Activated naive CD4-positive, alpha-beta T cell treated with Interleukin-2 at 50 U/mL for 16 hours (primary cell): ENCODE results near the gene TANC1.

Experiments used
- DNase-seq: peaks from one replicate; pipeline ENCODE4 v3.0.0-alpha.2; 2020

Gene TANC1

DNA sequence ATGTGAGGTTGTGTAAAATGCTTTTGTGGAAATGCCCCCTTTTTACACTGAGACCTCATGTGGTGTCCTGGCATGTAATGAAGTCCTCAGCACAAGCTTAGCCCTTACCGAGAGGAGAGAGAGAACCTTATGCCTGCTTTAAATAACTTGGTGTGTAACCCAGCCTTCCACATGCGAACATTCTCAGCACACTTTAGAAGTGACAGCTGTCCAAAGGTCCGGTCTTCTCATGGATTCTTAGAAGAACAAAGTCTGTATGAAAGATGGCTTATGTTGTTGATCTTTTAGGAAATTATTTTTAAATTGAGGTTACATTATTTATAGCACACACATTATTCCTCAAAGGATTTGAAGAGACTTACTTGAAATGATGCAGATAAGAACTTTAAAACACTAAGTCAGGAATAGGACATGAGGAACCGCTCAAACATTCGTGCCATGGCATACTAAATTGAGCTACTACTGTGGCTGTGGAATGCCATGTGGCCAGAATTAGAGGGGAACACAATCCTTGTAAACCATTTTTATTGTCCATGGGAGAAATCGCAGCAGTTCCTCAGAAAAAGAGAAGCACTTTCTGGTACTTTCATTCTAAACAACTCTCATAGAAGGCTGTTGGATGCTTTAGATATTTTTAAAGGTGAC lies 238.4 kb downstream of the TANC1 start:
- DNase-seq, result no peak

DNA sequence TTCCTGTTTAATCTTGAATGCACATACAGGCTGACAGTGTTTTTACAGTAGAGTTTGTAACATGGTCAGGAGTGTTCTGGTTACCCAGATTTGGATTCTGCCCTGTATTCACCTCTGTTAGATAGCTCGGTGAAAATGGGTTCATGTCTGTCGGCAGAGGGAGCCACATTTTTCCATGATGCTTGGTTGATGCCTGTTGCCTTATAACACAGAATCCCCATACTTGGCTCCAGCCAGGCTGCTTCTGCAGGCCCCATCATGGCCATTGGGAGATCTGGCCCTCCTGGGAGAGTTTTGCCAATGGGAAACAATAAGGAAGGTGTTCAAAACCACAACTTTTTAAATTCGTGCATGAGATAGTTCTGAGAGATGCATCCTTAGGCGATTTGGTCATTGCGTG lies 240.0 kb downstream of the TANC1 start:
- DNase-seq, result no peak

DNA sequence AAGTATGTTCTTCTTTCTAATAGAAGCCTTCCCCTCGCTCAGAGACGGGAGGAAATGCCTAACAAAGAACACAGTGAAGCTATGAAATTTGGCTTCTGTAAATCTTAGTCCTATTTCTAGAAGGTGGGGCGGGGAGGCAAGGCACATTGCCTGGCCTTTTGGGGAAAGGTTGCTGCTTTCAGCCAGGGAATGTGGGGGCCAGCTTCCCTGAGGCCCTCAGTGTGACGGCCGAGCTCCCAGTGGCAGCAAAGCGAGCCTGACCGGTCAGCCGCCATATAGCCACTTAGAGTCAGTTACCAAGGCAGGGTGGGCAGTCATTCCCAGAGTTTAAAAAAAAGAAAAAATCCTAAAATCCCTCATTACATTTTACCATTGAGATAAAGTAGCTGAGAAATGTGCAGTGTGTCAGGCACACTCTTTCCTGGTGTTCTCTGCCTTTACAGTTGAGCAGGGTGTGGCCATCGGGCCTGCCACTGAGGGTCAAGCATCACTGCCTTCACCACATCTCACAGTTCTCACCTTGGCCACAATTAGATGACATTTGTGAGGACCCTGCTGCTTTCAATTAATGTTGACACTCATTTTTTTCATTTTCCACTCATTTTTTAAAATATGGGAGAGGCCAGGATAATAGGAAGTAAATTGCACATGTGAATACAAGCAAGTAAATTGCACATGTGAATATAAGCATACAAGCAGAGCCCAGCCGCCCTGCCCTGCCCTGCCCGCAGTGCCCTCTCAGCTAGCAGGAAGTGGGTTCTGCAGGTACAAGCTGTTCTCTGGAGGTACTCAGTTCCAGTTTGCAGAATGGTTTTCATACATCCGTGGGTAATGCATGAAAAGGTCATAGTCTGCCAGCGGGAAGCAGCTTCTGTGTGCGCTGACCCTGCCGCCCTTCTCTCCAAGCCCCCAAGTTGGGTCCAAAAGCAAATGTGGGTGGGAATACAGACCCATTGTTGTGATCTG lies 241.2 kb downstream of the TANC1 start:
- DNase-seq, result peak; percentile 14

GRCh38 chr2:159211447-159212396 lies 243.3 kb downstream of the TANC1 start:
- no peak for DNase-seq

DNA sequence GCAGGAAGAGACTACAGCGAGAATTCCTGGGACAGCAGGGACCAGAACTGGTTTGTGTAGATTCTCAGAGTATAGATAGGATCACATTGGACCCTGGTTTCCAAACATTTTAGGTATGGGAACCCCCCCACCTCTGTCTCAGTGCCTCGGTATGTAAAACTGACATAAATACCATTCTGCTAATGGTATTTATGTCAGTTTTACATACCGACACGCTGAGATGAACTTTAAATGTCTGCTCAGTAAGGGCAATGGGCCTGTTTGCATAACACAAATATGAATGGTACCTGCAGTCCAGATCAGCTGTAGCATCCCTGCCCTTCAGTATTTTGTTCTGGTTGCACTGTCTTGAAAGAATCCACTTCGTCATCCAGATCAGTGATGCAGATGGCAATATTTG lies 244.9 kb downstream of the TANC1 start:
- no peak for DNase-seq

DNA sequence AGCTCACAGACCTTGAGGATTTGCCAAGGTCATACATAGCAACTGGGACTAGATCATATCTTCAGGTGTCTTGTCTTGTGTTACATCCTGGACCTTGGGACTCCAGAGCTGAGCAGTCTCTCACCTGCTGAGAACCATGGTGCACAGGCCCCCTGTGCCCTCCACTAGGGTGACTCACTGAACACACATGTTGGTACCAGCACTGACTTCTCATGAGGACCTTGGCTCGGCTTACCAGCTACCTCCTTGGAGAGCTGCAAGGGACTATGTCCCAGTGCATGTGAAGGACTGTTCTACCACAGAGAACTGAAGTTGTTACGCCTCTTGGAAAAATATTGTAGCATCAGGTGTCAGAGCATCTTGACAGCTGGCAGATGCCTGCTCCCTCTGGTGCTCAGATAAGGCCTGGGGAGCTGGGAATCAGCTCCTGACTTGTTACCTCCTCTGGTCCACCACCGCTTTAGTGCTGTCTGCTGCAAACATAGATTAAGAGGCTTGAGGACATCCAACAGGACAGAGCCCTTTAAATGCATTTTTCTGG lies 246.0 kb downstream of the TANC1 start:
- no peak for DNase-seq

DNA sequence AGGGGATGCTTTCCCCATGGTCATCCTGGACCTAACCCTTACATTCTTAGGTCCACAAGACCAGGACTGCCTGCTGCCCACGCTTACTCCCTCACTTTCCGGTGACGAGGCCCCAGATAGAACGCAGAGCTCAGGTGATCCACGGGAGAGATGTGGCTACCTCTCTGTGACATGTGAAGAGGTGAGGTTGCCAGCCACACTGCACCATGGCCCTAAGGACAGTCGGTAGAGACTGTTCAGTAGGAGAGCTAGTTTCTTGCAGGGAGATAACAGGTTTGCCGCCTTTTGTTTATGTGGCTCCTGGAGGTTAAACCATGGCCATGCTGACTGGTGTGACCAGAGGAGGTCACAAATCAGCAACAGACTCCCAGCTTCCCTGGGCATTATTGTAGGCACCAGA lies 246.7 kb downstream of the TANC1 start:
- no peak for DNase-seq

DNA sequence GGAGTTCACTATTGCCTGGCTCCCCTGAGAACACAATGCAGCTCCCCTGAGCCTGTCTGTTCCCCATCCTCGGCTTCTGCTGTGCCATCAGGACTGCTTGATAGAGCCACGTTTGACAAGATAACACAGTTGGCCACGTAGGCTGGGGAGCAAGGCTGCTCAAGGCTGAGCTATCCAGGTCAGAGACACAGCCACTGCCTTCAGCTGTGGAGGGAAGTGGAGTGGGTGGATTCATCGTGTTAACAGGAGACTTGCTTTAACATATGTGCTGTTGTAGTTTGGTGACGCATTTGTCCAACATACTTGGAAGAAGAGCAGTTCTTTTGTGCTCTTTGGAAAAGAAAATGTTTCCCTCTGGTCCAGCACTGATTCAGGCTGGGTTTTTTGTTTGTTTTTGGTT lies 249.2 kb downstream of the TANC1 start:
- no peak for DNase-seq

DNA sequence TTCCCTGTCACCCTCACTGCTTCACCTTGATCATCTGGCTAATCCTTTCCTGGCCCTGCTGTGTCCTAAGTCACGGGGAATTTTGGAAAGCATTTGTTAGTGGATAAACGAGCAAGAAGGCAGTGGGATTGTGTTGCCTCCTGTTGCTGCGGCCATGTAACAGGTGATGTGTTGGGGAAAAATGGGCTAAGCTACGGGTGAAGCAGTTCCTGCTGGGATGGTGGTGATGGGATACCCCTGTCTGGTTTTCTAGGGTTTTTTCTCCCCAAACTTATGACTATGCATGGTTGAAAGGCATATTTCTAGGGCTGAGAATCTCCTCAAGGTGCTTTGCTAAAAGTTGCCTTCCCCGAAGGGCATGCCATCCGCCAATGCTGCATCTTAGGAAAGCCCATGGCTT lies 249.9 kb downstream of the TANC1 start:
- DNase-seq, result no peak

DNA sequence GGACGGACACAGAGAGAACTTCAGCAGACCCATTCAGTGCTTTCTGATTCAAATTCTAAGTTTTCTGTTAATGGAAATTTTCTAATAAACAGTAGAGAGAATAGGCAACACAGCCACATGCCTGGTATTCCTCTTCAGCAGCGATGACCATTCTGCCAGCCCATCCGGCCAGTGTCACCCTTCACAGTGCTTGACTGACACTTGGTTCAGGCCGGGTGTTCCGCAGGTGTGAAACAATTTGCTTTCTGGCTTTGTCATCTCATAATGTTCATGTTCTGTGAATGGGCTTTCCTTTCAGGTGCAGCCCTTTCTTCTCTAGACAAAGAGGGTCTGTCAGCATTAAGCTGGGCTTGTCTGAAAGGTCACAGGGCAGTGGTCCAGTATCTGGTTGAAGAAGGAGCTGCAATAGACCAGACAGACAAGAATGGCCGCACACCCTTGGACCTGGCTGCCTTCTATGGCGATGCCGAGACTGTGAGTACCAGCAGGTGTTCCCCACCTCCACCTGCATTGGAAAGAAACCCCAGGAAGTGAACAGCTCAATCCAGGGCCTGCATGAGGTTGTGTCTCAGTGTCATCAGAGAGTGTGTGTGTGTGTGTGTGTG lies 251.1 kb downstream of the TANC1 start:
- no peak for DNase-seq

- no peak for DNase-seq
These were observed 255.8 kb downstream of the TANC1 start for GRCh38 chr2:159224061-159224813.

DNA sequence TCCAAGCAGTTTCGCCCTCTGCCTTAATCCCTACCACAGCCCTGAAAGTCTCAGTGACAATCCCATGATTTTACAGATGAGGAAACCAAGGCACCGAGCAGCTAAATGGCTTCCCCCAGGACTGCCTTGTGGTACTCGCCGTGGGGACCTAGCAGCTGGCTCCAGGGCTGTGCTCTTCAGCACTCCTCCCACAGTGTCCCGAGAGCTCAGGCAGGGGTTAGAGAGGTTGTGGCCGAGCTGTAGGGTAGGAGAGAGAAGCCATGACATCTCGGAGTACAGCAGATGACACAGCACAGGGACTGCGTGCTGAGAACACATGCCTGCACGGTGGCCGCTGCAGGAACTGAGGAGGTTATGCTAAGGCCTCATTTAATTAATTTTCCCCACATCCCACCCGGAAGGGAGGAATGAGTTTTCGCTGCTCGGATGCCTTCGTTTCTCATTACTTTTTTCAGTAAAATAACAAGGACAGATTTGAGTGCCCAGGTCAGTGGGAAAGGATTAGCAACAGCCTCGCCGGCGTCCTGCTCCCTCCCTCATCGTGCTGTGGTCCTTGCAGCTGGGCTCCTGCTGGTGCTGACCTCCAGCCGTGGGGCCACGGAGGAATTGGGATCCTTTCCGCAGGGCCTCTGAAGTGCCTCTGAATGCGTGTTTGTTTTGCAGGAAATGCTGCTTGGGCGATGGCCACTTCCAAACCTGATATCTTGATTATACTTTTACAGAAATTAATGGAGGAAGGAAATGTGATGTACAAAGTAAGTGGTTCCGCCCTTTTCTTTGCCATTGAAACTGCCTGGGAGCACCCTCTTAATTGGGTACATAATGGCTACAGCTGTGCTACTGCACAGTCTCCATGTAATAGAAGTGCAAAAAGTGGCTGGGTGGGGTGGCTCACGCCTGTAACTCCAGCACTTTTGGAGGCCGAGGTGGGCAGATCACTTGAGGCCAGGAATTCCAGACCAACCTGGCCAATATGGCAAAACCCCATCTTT lies 256.9 kb downstream of the TANC1 start:
- no peak for DNase-seq

GRCh38 chr2:159226059-159226461 lies 257.6 kb downstream of the TANC1 start:
- DNase-seq, result no peak

DNA sequence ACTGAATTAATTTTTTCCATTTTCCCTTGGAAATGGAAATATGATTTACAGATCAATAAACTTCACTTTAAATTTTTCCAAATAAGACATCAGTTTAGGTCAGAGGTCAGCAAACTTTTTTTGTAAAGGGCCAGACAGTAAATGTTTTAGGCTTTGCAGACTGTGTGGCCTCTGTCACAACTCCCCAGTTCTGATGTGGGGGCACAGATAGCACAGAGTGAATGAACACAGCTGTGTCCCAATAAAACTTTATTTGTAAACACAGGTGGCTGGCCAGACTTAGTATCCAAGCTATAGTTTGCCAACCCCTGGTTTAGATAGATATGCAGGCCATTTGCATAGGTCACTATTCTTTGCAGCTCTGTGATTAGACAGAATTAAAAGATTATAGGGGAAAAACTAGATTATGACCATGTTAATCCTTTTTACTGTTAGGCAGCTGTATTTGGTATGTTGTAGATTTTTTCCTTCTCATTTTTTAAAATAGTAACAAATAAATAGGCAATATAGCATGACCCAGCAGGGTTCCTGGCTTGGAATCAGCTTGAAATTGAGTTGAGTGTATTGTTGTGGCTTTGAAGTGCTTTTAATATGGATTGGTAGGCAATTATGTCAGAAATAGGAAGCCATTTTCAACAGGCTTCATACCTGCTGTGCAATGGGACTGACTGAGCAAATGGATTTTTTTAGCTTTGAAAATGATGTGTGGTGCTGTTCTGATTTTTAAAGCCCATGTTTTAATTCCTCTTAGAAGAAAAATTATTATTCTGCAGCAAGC lies 258.4 kb downstream of the TANC1 start:
- DNase-seq, result no peak

DNA sequence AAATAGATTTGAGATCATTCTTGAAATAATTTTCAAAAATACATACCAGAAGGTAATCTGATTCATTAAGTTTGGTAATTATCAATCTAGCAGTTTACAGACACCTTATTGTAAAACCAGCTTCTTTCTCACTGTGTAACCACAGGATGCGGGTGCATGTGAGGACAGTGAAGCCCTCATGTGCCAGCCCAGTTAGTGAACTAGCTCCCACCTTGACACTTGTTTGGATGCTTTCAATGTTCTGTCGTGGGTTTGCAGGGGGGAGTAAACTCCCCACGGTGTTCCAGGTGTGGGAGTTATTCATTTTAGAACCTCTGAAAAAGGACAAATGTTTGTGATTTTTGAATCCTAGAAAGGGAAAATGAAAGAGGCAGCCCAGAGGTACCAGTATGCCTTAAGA lies 259.0 kb downstream of the TANC1 start:
- DNase-seq, result no peak

GRCh38 chr2:159228081-159228581 lies 259.7 kb downstream of the TANC1 start:
- DNase-seq, result no peak

- no peak for DNase-seq
These were observed 261.2 kb downstream of the TANC1 start for GRCh38 chr2:159229476-159230144.

DNA sequence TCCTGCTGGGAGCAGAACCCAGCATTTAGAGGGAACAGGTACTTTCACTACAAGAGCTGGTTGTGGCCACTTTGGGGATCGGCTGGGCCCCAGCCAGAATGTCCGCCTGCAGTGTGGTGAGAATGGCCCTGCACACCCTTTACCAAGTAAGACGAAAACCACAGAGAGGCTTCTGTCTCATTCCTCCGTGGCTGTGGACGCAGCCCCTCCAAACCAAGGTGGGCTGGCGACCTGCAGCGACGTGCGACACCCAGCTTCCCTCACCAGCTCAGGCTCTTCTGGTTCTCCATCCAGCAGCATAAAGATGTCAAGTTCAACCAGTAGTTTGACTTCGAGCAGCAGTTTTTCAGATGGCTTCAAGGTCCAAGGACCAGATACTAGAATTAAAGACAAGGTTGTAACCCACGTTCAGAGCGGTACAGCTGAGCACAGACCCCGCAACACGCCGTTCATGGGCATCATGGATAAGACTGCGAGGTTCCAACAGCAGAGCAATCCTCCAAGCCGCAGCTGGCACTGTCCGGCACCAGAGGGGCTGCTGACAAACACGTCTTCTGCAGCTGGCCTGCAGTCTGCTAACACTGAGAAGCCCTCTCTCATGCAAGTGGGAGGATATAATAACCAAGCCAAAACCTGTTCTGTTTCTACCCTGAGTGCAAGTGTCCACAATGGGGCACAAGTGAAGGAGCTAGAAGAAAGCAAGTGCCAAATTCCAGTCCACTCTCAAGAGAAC lies 261.9 kb downstream of the TANC1 start:
- no peak for DNase-seq
